ENCODE measurements around the gene ARHGEF19.
"Not testable (repeated sequence)": the region's sequence is repeated elsewhere in the genome, so short reads cannot be mapped to it uniquely, and the experiment has no call there.

Gene ARHGEF19

DNA sequence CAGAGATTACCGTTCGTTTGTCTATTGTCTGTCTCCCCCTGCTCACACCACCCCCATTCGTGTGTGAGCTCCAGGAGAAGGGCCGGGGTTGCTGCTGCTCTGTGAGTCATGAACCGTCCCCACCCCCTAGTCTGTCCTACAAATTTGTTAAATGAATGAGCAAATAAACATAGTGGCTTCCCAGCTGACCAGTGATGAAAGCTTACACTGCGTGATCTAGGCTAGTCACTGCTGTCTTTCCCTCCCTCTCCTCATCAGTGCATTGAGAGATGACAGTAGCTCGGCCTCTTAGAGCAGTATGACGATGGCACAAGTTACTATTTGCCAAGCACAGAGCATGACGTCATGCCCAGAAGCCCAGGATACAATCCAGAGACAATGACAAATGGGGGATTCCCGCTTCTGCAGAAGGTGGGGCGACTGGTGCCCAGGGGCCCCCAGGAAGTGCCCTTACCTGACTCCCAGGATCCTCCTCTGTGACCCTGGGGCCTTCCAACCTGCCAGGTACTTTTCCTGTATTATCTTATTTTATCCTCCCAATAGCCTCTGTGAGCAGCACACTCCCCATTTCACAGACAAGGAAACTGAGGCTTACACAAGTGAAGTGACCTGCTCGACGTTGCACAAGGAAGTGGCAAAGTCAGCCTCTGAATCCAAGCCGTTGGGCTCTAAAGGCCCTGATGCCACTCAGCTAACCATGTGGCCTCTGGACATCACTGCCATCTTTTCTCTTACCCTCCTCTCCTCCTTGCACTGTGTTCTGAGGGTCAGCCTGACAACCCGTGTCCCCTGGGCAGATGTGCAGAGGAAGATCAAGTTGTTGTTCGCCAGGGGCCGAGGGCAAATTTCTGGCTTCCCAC, 48.0 kb downstream of the ARHGEF19 start:
- DNase-seq (ENCODE audit: low read depth), result no peak

- not testable (repeated sequence) for DNase-seq (ENCODE audit: low read depth)
Observed at GRCh38 chr1:16163608-16164212, 48.7 kb downstream of the ARHGEF19 start.

GRCh38 chr1:16162163-16162822, 50.2 kb downstream of the ARHGEF19 start:
- no peak for DNase-seq (ENCODE audit: low read depth)

DNA sequence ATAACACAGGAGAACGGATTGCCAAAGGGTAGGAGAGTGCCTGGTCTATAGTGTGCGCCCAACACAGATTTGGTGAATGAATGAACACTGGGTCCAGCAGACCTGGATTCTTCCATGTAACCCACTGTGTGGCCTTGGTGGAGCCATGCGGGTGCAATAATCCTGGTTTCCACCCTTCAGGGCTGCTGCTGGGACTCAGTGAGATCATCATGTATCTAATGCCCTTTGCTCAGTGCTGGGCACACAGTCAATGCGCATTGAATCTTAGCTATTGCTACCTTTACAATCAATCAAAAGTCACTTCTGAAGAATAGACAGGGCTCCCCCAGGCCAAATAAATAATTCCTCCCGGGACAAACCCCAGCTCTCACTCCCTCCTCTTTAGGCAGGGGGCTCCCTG, 50.7 kb downstream of the ARHGEF19 start:
- DNase-seq (ENCODE audit: low read depth), result no peak

- no peak for DNase-seq (ENCODE audit: low read depth)
Observed at GRCh38 chr1:16158993-16159831, 53.2 kb downstream of the ARHGEF19 start.

DNA sequence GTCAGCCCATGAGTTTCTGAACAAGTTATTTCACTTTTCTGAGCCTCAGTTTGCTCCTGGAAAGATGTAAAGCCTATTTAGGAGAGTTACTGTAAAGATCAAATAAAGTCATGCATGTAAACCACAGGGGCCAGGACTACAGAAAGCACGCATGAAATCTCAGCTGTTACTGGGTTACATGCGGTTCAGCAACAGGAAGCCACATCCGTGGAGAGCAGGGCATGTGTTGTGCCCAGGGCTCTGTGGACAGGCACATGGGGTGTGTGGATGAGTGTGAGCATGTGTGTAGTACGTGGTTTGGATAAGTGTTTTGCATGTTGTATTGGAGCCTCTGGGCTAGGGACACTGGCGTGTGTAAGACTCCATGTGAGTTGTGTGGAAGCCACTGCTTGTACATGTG, 54.4 kb downstream of the ARHGEF19 start:
- DNase-seq (ENCODE audit: low read depth), result no peak

- DNase-seq (ENCODE audit: low read depth), result no peak
Observed at GRCh38 chr1:16156848-16157495, 55.5 kb downstream of the ARHGEF19 start.

- no peak for DNase-seq (ENCODE audit: low read depth)
Observed at GRCh38 chr1:16155537-16156410, 56.7 kb downstream of the ARHGEF19 start, which contains the start of gene EPHA2. EPHA2 (minus strand) TSS chr1:16156069; CDS start chr1:16155932, 137 bp downstream.

- DNase-seq (ENCODE audit: low read depth), result no peak
Observed at GRCh38 chr1:16153999-16154673, 58.3 kb downstream of the ARHGEF19 start.

DNA sequence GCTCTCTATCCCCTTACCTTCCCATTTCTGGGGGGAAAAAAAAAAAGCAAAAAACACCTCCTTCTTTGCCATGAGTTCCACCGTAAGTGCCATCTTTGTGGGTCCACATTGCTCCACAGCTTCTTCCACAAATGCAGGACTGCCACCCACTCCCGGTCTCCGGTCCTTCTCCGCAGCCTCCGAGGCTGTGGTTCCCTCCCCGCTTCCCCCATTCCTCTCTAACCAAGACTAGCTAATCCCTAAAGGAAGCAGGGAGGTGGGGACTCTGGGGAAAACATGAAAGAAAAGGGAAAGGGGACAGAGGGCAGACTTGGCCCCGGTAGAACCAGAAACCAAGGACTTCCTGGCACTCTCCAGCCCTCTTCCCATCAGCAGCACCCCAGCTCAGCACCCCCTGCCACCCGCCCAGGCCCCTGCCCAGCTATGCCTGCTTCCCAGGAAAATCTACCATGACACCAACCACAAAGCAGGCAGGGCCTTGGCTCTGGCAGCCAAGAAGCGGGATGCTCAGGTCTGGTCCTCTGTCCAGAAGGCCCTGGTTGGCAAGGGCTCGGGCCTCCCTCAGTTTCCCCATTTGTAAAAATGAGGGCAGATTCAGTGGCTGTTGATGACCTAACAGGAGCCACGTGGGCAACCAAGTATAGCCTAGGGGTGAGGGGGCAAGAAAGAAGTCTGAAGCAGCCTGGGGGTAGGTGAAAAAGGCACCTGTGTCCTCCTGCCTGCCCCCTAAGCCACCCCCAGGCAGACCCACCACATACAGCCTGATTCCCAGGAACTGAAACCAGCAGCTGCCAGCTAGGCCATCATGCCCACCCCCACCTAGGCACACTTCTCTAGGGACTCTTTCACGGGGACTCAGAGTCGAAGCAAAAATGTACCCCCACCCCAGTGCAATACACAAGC, 59.1 kb downstream of the ARHGEF19 start:
- no peak for DNase-seq (ENCODE audit: low read depth)

DNA sequence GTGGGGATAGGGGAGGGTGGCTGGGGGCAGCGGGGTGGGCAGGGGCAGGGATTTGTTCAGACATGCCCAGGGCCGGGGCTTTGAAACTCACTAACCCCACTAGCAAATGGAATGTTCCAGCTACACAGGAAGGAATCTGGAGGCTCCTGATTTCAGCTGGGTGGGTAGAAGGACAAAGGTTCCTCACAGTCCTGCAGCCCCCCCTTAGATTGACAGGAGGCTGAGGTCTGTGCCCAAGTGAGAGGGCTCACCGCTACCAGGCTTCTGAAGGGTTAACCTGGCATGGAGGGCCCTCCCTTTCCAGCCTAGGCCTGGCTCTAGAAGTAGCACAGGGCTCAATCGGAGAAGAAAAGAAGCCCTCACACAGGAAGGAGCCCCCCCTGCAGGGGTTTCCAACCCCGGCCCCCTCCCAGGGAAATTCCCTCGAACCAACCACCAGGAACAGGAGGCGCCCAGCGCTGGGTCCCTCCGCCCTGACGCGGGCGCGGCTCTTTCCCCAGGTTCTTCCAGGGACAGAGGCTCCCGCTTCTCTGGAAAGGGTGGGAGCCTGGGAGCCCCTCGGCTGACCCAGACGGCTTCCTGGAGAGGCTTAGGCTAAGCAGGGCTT, 59.9 kb downstream of the ARHGEF19 start:
- no peak for DNase-seq (ENCODE audit: low read depth)

DNA sequence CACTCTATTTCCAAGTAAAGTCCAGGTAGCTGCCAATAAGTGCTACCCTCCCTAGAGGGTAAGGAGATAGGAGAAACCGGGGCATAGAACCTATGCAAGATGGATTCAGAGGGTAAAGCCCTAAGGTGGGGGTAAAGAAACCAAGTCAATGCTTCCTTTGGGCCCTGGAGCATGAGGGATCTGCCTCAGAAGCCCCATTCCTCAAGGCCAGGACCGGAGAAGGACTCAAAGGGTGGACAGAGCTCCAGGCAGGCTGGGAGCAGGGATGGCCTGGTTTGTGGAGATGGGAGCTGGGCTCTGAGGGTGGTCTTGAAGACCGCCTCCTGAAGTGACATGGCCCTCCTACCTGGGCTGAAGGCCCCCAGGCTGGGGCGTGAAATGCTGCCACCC, 60.5 kb downstream of the ARHGEF19 start:
- no peak for DNase-seq (ENCODE audit: low read depth)

DNA sequence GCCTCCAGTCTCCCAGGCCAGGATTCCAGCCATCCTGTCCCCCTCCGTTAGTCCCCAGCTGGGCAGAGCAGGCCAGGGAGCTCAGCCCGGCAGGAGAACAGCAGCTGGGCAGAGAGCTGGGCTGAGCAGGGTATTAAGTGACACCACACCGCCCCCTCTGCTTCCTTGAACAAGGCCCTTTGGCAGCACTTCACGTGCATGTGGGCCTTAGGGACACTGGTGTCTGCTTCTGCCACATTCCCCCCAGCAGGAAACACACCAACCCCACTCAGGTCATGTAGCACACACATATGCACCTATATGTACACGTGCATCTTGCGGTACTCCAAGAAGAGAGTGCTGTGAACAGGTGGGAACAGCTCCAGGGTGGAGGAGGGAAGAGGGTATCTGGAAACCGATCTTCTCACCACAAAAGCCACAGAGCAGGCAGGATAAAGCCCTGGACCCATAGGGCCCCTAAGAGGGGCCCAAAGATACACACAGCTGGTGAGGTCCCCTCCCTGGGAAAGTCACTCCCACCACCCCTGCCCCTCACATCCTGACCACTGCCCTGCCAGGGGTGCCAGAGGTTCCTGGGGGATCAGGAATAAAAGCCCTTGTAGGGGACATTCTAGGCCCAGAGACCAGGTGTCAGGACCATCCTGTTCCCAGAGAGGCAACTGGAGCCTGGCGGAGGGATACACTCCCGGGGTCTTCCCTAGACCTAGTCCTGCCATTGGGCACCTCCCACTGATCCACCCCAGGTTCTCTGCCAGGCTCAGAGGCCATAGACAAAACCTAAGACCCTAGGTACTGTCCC, 61.1 kb downstream of the ARHGEF19 start:
- DNase-seq (ENCODE audit: low read depth), result no peak

DNA sequence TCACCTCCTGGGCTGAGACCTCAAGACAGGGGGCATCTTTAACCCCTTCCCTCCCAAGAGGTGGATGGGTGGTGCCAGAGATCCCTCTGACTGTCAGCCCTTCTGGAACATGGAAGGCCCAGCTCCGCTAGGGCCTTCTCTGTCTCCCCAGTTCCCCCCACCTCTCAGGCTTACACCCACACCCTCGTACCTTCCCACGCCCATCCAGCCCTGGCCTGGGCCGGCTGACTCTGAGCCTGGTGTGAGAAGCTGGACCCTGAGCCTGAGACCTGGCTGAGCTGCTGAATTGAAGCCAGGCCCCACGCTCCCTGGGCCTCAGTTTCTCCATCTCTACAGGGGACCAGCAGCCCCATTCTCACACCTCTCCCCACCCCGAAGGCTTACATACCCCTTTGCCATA, 61.9 kb downstream of the ARHGEF19 start:
- no peak for DNase-seq (ENCODE audit: low read depth)

DNA sequence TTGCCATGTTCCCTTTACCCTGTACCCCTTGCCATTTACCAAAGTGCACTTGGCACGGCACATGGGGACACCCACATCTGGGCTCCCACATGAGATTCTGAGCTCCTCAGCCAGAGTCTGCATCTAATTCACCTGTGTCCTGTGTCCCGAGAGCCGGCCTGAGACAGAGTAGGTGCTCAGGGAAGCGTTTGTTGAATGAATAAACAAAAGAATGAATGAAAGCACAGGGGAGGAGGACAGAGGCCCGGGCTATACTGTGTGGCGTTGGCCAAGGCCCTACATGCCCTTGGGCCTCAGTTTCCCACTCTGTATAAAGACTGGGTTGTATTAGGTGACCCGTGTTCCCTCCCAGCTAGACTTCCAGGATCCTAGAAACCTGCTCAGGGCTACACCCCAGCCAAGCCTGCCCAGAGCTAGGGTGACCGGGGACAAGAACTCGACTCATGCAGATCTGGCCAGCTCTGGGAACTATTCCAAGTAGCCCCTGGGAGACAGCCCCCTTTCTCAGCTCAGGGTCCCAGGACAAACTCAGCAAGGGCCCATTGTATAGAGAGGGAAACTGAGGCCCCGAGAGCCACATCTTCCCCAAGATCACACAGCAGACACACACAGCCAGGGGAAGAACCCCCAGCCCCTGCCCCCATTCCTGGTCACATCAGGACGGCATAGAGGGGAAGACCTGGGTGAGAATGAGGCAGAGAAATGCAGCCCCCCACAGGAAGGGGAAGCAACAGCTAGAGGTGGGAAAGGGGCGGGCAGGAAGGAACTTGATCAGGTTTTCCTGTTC, 62.6 kb downstream of the ARHGEF19 start:
- no peak for DNase-seq (ENCODE audit: low read depth)

- no peak for DNase-seq (ENCODE audit: low read depth)
Observed at GRCh38 chr1:16149146-16149545, 63.3 kb downstream of the ARHGEF19 start.
